Type B pancreatic cell (in vitro differentiated cells): ENCODE results near the gene OR2AT4. TPM values are rescaled to one million over a fixed set of nuclear protein-coding genes. Genes with fewer than 3 reads are reported as not detected.

ENCODE experiments used
- DNase-seq: peaks from one replicate; pipeline ENCODE4 v3.0.0; 2021; ENCODE audit warnings: mixed read lengths; ENCODE audit not compliant: unreplicated experiment; ENCODE audit errors: extremely low spot score
- H3K27ac Mint-ChIP-seq: 2 replicates; pipeline ENCODE4 v1.8.0; 2021; ENCODE audit warnings: mild to moderate bottlenecking, mixed read lengths
- H3K27me3 Mint-ChIP-seq: 2 replicates; pipeline ENCODE4 v1.8.0; 2021; ENCODE audit warnings: mixed read lengths
- H3K36me3 Mint-ChIP-seq: 2 replicates; pipeline ENCODE4 v1.8.0; 2021; ENCODE audit warnings: mixed read lengths
- H3K4me1 Mint-ChIP-seq: one replicate; pipeline ENCODE4 v1.8.0; 2021; ENCODE audit warnings: mixed read lengths; ENCODE audit not compliant: unreplicated experiment
- H3K4me3 Mint-ChIP-seq: 2 replicates; pipeline ENCODE4 v1.8.0; 2021; ENCODE audit warnings: mild to moderate bottlenecking, mixed read lengths
- H3K9me3 Mint-ChIP-seq: 2 replicates; pipeline ENCODE4 v1.8.0; 2021; ENCODE audit warnings: mixed read lengths
- total RNA-seq: library from RNA; stranded (reverse); gene quantifications from 2 replicates; pipeline ENCODE4 v1.2.1, GENCODE V29; 2021; ENCODE audit warnings: low replicate concordance
- TF ChIP-seq, protein P1 (sequence below): fragments of 200-600 bp; sonication (generic); conservative IDR thresholded peaks from 2 replicates; pipeline ENCODE4 v1.5.0; 2021; ENCODE audit warnings: antibody characterized with exemption, mild to moderate bottlenecking

The OR2AT4 gene
- total RNA-seq, 1 donor from 2014 or later, result not detected

DNA sequence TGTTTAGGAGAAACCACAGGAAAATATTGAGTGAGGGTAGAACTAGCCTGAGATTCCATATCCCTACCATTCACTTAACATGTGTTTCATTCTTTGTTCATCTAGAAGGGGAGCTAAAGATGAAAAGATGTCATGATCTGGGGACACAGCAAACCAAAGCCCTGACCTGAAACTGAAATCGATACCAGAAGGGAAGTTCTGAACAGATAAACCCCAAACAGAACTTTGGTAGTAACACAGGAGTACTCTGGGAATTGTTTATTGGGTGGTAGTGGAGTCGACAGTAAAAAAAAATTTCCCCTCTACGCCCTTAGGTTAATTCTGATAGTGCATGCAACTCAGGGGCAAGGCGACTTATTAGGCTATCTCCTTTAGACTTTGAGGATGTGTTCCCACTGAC lies 27.2 kb downstream of the OR2AT4 start:
- peaks cover 19% of the 10 kb centered on the region for H3K27me3 Mint-ChIP-seq
- DNase-seq, result no peak
- TF ChIP-seq, protein P1, sequence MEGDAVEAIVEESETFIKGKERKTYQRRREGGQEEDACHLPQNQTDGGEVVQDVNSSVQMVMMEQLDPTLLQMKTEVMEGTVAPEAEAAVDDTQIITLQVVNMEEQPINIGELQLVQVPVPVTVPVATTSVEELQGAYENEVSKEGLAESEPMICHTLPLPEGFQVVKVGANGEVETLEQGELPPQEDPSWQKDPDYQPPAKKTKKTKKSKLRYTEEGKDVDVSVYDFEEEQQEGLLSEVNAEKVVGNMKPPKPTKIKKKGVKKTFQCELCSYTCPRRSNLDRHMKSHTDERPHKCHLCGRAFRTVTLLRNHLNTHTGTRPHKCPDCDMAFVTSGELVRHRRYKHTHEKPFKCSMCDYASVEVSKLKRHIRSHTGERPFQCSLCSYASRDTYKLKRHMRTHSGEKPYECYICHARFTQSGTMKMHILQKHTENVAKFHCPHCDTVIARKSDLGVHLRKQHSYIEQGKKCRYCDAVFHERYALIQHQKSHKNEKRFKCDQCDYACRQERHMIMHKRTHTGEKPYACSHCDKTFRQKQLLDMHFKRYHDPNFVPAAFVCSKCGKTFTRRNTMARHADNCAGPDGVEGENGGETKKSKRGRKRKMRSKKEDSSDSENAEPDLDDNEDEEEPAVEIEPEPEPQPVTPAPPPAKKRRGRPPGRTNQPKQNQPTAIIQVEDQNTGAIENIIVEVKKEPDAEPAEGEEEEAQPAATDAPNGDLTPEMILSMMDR, result no peak
- no peak overlapping the region for H3K4me3 Mint-ChIP-seq
- no peaks in the 10 kb centered on the region for H3K36me3 Mint-ChIP-seq
- H3K4me1 Mint-ChIP-seq, result no peaks in the 10 kb centered on the region
- no peak overlapping the region for H3K27ac Mint-ChIP-seq
- H3K9me3 Mint-ChIP-seq, result no peaks in the 10 kb centered on the region

GRCh38 chr11:75068993-75069392 lies 27.7 kb downstream of the OR2AT4 start:
- Mint-ChIP-seq H3K27me3 (peaks cover 19% of the 10 kb centered on the region), H3K4me1 (no peaks in the 10 kb centered on the region)

GRCh38 chr11:75068559-75068958 lies 28.1 kb downstream of the OR2AT4 start:
- Mint-ChIP-seq H3K9me3 (no peaks in the 10 kb centered on the region), H3K4me1 (no peaks in the 10 kb centered on the region), H3K4me3 (no peak overlapping the region), H3K27me3 (peaks cover 19% of the 10 kb centered on the region), H3K36me3 (no peaks in the 10 kb centered on the region), H3K27ac (no peak overlapping the region)
- DNase-seq, result no peak
- TF ChIP-seq, protein P1, result no peak

More at GRCh38 chr11:75068993-75069392, 27.7 kb downstream of the OR2AT4 start:
- H3K9me3 Mint-ChIP-seq, result no peaks in the 10 kb centered on the region
- H3K36me3 Mint-ChIP-seq, result no peaks in the 10 kb centered on the region
- no peak for DNase-seq
- no peak overlapping the region for H3K4me3 Mint-ChIP-seq
- TF ChIP-seq, protein P1, result no peak
- no peak overlapping the region for H3K27ac Mint-ChIP-seq

- no peaks in the 10 kb centered on the region for H3K36me3 Mint-ChIP-seq
- no peak for DNase-seq
- H3K27me3 Mint-ChIP-seq, result peaks cover 9% of the 10 kb centered on the region
- peaks cover 4% of the 10 kb centered on the region for H3K9me3 Mint-ChIP-seq
- H3K4me1 Mint-ChIP-seq, result no peaks in the 10 kb centered on the region
- no peak overlapping the region for H3K27ac Mint-ChIP-seq
- H3K4me3 Mint-ChIP-seq, result no peak overlapping the region
- TF ChIP-seq, protein P1, result no peak
These were observed 30.6 kb downstream of the OR2AT4 start for GRCh38 chr11:75066061-75066460.

- H3K36me3 Mint-ChIP-seq, result no peaks in the 10 kb centered on the region
- H3K4me1 Mint-ChIP-seq, result no peaks in the 10 kb centered on the region
- peaks cover 4% of the 10 kb centered on the region for H3K27me3 Mint-ChIP-seq
- no peak overlapping the region for H3K27ac Mint-ChIP-seq
- no peak for DNase-seq
- H3K4me3 Mint-ChIP-seq, result no peak overlapping the region
- TF ChIP-seq, protein P1, result no peak
- H3K9me3 Mint-ChIP-seq, result peaks cover 4% of the 10 kb centered on the region
These were observed 32.8 kb downstream of the OR2AT4 start for GRCh38 chr11:75063741-75064314.
